PC-9 (cell line): ENCODE results near the gene HSPA12A. TPM values are rescaled to one million over a fixed set of nuclear protein-coding genes. Genes with fewer than 3 reads are reported as not detected.

Source experiments
- BruUV-seq: library from RNA; stranded (reverse); fragments of 400-500 nt; replicated peaks from 2 replicates; lab custom pipeline; 2021; lab: Mats Ljungman, UMichigan
- CTCF ChIA-PET: fragments of 300-600 bp; sonication (Branson Sonifier 250); formaldehyde crosslinking; loops from one replicate; lab custom pipeline; 2022; ENCODE audit warnings: antibody characterized with exemption; lab: Charles Lee
- POLR2A ChIA-PET: fragments of 300-600 bp; sonication (Branson Sonifier 250); formaldehyde crosslinking; loops from one replicate; lab custom pipeline; 2022; ENCODE audit warnings: antibody characterized with exemption; ENCODE audit not compliant: unreplicated experiment; lab: Charles Lee
- DNase-seq, 2 experiments: peaks; one replicate each; pipeline versions ENCODE4 v3.0.0 to v3.0.0-alpha.2; 2015 to 2022; ENCODE audit warnings: mixed read lengths in 1 of 2
- H2AFZ ChIP-seq: fragments of 200-600 bp; sonication (generic); 2 replicates; pipeline ENCODE4 v1.8.1; 2017; ENCODE audit warnings: antibody characterized with exemption
- H3F3A ChIP-seq: fragments of 200-600 bp; sonication (generic); 2 replicates; pipeline ENCODE4 v1.8.1; 2017; ENCODE audit warnings: antibody characterized with exemption, mild to moderate bottlenecking, low read depth; ENCODE audit not compliant: insufficient read depth
- H3K27ac ChIP-seq: fragments of 200-600 bp; sonication (generic); 2 replicates; pipeline ENCODE4 v1.6.1; 2016; ENCODE audit warnings: mixed run types
- H3K27me3 ChIP-seq: fragments of 200-600 bp; sonication (generic); 2 replicates; pipeline ENCODE4 v1.6.1; 2016; ENCODE audit warnings: low read depth, mixed run types; ENCODE audit not compliant: insufficient read depth
- H3K36me3 ChIP-seq: fragments of 200-600 bp; sonication (generic); 2 replicates; pipeline ENCODE4 v1.6.1; 2016; ENCODE audit warnings: low read depth, mixed run types
- H3K4me1 ChIP-seq: fragments of 200-600 bp; sonication (generic); replicated peaks from 2 replicates; pipeline ENCODE4 v1.6.1; 2016; ENCODE audit warnings: mixed run types; ENCODE audit not compliant: insufficient read depth
- H3K4me2 ChIP-seq: fragments of 200-600 bp; sonication (generic); 2 replicates; pipeline ENCODE4 v1.6.1; 2017; ENCODE audit warnings: mixed run types
- H3K4me3 ChIP-seq: fragments of 200-600 bp; sonication (generic); 2 replicates; pipeline ENCODE4 v1.6.1; 2016; ENCODE audit warnings: mixed run types
- H3K79me2 ChIP-seq: fragments of 200-600 bp; sonication (generic); 2 replicates; pipeline ENCODE4 v1.6.1; 2017; ENCODE audit warnings: low read depth, mixed run types
- H3K9me2 ChIP-seq: fragments of 200-600 bp; sonication (generic); 2 replicates; pipeline ENCODE4 v1.8.1; 2017; ENCODE audit warnings: mild to moderate bottlenecking; ENCODE audit not compliant: insufficient read depth
- H3K9me3 ChIP-seq: fragments of 200-600 bp; sonication (generic); 2 replicates; pipeline ENCODE4 v1.8.1; 2016; ENCODE audit warnings: low read depth; ENCODE audit not compliant: insufficient read depth
- H4K20me1 ChIP-seq: fragments of 200-600 bp; sonication (generic); 2 replicates; pipeline ENCODE4 v1.8.1; 2017; ENCODE audit not compliant: insufficient read depth
- EZH2 ChIP-seq: fragments of 200-600 bp; sonication (generic); IDR thresholded peaks from 2 replicates; pipeline ENCODE4 v1.8.0; 2017; ENCODE audit warnings: antibody characterized with exemption, low read depth
- intact Hi-C: fragments of 100-400 bp; cut with micrococcal nuclease; formaldehyde crosslinking; loops from one replicate; pipeline ENCODE4 v1.10.0; 2022; ENCODE audit not compliant: unreplicated experiment
- total RNA-seq: library from RNA; stranded (reverse); gene quantifications from 2 replicates; pipeline ENCODE4 v1.2.3, GENCODE V29; 2021
- TF ChIP-seq, protein P1 (sequence below): fragments of 200-600 bp; sonication (generic); conservative IDR thresholded peaks from 2 replicates; pipeline ENCODE4 v1.6.1; 2017; ENCODE audit warnings: mixed run types, antibody characterized with exemption, mild to moderate bottlenecking, moderate library complexity

Gene HSPA12A
- total RNA-seq, 1 experiment from 2014 or later, result 12.1 TPM

DNA sequence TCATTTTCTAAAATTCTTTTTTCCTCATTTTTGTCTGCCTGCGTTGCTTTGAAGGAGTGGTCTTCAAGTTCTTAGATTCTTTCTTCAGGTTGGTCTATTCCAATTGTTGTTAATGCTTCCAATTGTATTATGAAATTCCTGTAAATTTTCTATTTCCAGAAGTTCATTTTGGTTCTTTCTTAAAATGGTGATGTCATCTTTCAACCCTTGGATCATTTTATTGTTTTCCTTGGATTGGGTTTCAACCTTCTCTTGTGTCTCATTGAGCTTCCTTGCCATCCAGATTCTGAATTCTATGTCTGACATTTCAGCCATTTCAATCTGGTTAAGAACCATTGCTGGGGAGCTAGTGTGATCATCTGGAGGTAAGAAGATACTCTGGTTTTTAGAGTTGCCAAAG is 88.5 kb downstream of the HSPA12A start:
- Histone ChIP-seq H3K4me3 (no peak overlapping the region), H3F3A (no peaks in the 10 kb centered on the region), H2AFZ (no peak overlapping the region), H4K20me1 (no peaks in the 10 kb centered on the region), H3K36me3 (no peaks in the 10 kb centered on the region), H3K27ac (no peak overlapping the region), H3K9me2 (no peaks in the 10 kb centered on the region), H3K79me2 (no peaks in the 10 kb centered on the region), H3K27me3 (peaks cover 50% of the 10 kb centered on the region; the same call in 1 of the 2 replicates), H3K9me3 (0 out of 2 replicates have a peak, but pooled peaks cover 4% of the 10 kb centered on the region), H3K4me1 (no peaks in the 10 kb centered on the region), H3K4me2 (no peak overlapping the region)
- no TSS peak for BruUV-seq
- no peak for DNase-seq
- ChIA-PET POLR2A (no interaction called here), CTCF (no interaction called here)
- TF ChIP-seq EZH2, result no peak
- TF ChIP-seq, protein P1, sequence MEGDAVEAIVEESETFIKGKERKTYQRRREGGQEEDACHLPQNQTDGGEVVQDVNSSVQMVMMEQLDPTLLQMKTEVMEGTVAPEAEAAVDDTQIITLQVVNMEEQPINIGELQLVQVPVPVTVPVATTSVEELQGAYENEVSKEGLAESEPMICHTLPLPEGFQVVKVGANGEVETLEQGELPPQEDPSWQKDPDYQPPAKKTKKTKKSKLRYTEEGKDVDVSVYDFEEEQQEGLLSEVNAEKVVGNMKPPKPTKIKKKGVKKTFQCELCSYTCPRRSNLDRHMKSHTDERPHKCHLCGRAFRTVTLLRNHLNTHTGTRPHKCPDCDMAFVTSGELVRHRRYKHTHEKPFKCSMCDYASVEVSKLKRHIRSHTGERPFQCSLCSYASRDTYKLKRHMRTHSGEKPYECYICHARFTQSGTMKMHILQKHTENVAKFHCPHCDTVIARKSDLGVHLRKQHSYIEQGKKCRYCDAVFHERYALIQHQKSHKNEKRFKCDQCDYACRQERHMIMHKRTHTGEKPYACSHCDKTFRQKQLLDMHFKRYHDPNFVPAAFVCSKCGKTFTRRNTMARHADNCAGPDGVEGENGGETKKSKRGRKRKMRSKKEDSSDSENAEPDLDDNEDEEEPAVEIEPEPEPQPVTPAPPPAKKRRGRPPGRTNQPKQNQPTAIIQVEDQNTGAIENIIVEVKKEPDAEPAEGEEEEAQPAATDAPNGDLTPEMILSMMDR, result no peak
- intact Hi-C loops, result no loop called here

DNA sequence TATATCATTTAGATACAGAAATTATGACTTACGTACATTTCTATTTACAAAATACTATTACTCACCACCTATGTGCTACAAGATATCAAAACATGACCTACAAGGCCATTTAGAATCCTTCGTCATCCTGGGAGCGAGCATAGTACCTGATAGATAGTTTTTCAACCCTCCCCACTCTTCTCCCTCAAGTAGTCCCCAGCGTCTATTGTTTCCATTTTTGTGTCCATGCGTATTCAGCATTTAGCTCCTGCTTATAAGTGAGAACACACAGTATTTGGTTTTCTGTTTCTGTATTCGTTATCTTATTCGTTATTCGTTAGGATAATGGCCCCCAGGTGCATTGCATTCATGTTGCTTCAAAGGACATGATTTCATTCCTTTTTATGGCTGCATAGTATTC is 93.5 kb downstream of the HSPA12A start:
- ChIA-PET CTCF (interaction anchor here (0.6 kb wide), 1 partner anchor 140 kb away, joined by 5 read pairs; no protein-coding TSS in a partner anchor), POLR2A (no interaction called here)
- Histone ChIP-seq H3K36me3 (no peaks in the 10 kb centered on the region), H3K9me3 (0 out of 2 replicates have a peak, but pooled peaks cover 4% of the 10 kb centered on the region), H3K4me1 (no peaks in the 10 kb centered on the region), H3K27me3 (peaks cover 74% of the 10 kb centered on the region), H4K20me1 (no peaks in the 10 kb centered on the region), H3K9me2 (no peaks in the 10 kb centered on the region), H3K4me3 (no peak overlapping the region), H3F3A (no peaks in the 10 kb centered on the region), H3K79me2 (no peaks in the 10 kb centered on the region), H2AFZ (no peak overlapping the region), H3K4me2 (no peak overlapping the region), H3K27ac (no peak overlapping the region)
- BruUV-seq, result no TSS peak
- DNase-seq, result no peak
- intact Hi-C loops, result no loop called here
- TF ChIP-seq, protein P1, result no peak
- TF ChIP-seq EZH2, result no peak

DNA sequence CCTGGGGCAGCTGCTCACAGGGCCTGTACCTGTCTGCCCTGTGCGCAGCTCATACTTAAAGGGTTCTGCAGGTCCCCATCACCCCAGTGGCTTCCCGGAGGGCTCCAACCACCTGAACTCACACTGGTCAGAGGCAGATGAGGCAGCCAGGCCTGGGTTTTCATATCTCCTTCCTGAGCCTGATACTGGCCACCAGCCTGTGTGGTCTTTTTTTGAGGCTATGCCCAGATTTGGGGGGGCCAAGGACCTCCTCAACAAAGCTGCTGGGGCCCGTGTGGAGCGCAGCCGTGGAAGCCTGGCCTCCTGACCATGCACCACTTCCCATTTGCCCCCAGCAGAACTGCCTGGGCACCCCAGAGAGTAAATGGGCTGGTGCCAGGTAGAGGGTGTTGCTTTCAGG is 95.9 kb downstream of the HSPA12A start:
- Histone ChIP-seq H3K4me3 (no peak overlapping the region), H3F3A (no peaks in the 10 kb centered on the region), H3K79me2 (no peaks in the 10 kb centered on the region), H3K36me3 (no peaks in the 10 kb centered on the region), H3K9me3 (0 out of 2 replicates have a peak, but pooled peaks cover 4% of the 10 kb centered on the region), H3K4me1 (no peaks in the 10 kb centered on the region), H3K9me2 (no peaks in the 10 kb centered on the region), H3K27me3 (peaks cover 55% of the 10 kb centered on the region), H3K4me2 (no peak overlapping the region), H2AFZ (no peak overlapping the region), H3K27ac (no peak overlapping the region), H4K20me1 (no peaks in the 10 kb centered on the region)
- TF ChIP-seq, protein P1, result no peak
- no peak for TF ChIP-seq EZH2
- ChIA-PET CTCF (no interaction called here), POLR2A (no interaction called here)
- no TSS peak for BruUV-seq
- intact Hi-C loops, result no loop called here
- no peak for DNase-seq
